ENCODE data around the gene SAP30L.

The SAP30L gene

GRCh38 chr5:154419236-154419635 lies 26.6 kb upstream of the SAP30L start:
- no peak for DNase-seq

- DNase-seq, result no peak
Measured at GRCh38 chr5:154421868-154422267, 23.9 kb upstream of the SAP30L start.

GRCh38 chr5:154422298-154422697 lies 23.5 kb upstream of the SAP30L start:
- DNase-seq, result no peak

GRCh38 chr5:154428208-154428607 lies 17.6 kb upstream of the SAP30L start:
- no peak for DNase-seq

- DNase-seq, result no peak
Measured at GRCh38 chr5:154429341-154429740, 16.5 kb upstream of the SAP30L start.

- no peak for DNase-seq
Measured at GRCh38 chr5:154430466-154430865, 15.3 kb upstream of the SAP30L start.

GRCh38 chr5:154430961-154431630 lies 14.7 kb upstream of the SAP30L start:
- DNase-seq, result no peak

- DNase-seq, result no peak
Measured at GRCh38 chr5:154435226-154435625, 10.6 kb upstream of the SAP30L start.

- no peak for DNase-seq
Measured at GRCh38 chr5:154437281-154437965, 8.4 kb upstream of the SAP30L start.

- DNase-seq, result no peak
Measured at GRCh38 chr5:154440540-154440939, 5.3 kb upstream of the SAP30L start.

GRCh38 chr5:154442801-154443200 lies 3.0 kb upstream of the SAP30L start:
- no peak for DNase-seq

- DNase-seq, result peak in 7 of 58 donors; percentile 4 to 46 (median 12)
Measured at GRCh38 chr5:154444556-154445421, 1.0 kb upstream of the SAP30L start.

GRCh38 chr5:154446195-154447088 lies 645 bp downstream of the SAP30L start:
- DNase-seq, result peak in 47 of 58 donors; percentile 3 to 65 (median 32)

- DNase-seq, result peak in 2 of 58 donors; percentile 31 to 40
Measured at GRCh38 chr5:154447089-154447725, 1.4 kb downstream of the SAP30L start.

GRCh38 chr5:154449786-154450185 lies 4.0 kb downstream of the SAP30L start:
- no peak for DNase-seq

- no peak for DNase-seq
Measured at GRCh38 chr5:154451957-154452356, 6.2 kb downstream of the SAP30L start.

- no peak for DNase-seq
Measured at GRCh38 chr5:154455585-154455984, 9.8 kb downstream of the SAP30L start.

GRCh38 chr5:154456540-154456939 lies 10.7 kb downstream of the SAP30L start:
- DNase-seq, result no peak

GRCh38 chr5:154459015-154459414 lies 13.2 kb downstream of the SAP30L start:
- peak in 1 of 58 donors; percentile 7 for DNase-seq

GRCh38 chr5:154460172-154460571 lies 14.4 kb downstream of the SAP30L start:
- DNase-seq, result no peak

Measured in anterior cingulate cortex (tissue), 58 donors.